B cell (primary cell): ENCODE measurements around the gene KLHL17.

ENCODE experiments used
- CTCF ChIP-seq: fragments of 200-600 bp; IDR thresholded peaks from one replicate; pipeline ENCODE4 v1.8.0; 2022; ENCODE audit warnings: antibody characterized with exemption, mild to moderate bottlenecking
- EZH2 ChIP-seq: IDR thresholded peaks from 2 replicates; pipeline ENCODE4 v1.6.1; 2012; ENCODE audit warnings: borderline replicate concordance, low read depth, mild to moderate bottlenecking, moderate library complexity, low read length; ENCODE audit not compliant: insufficient read depth, poor library complexity, severe bottlenecking

GRCh38 chr1:974687-975328, 14.4 kb downstream of the KLHL17 start:
- TF ChIP-seq CTCF (no peak), EZH2 (no peak)
